ENCODE data around the gene PTPRC. TPM values are rescaled to one million over a fixed set of nuclear protein-coding genes. Genes with fewer than 3 reads are reported as not detected.

Gene PTPRC
- total RNA-seq, 3 donors from 2014 or later (not counting 1 experiment from before 2014, with no cell fraction given) = 1,142 to 1,334 (median 1,200) TPM

DNA sequence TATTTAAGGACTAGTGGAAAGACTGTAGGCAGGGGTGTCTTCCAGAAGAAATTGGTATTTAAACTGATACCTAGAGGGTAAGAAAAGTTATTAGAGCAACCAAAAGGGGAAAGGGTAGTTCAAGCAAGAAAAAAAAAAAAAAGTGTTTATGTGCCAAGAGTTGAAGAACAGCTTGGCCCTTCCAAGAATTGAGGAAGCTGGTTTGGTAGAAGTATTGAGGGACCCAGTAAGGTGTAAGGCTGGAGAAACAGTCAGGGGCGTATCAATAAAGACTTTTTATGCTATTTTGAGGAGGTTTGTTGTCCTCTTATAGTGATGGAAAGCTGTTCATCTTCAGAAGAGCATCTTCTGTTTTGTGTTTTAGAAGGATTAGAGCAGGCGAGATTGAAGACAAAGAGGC lies 108.3 kb downstream of the PTPRC start:
- H3K36me3 ChIP-seq (ENCODE audit: control insufficient read depth, insufficient read depth, low read length) = peaks cover 100% of the 10 kb centered on the region
- Mint-ChIP-seq H3K27me3 (ENCODE audit: low read depth in 2 of 2) (no peaks in the 10 kb centered on the region), H3K9me3 (no peaks in the 10 kb centered on the region), H3K36me3 (peaks cover 29% of the 10 kb centered on the region), H3K4me3 (no peak overlapping the region), H3K27ac (no peak overlapping the region), H3K4me1 (peaks cover 23 to 26% of the 10 kb centered on the region in 2 donors)
- DNase-seq = no peak
- intact Hi-C loops (cut with micrococcal nuclease) = no loop called here
- H3K4me3 ChIP-seq (ENCODE audit: low read length) = no peak overlapping the region
- H3K4me1 ChIP-seq (ENCODE audit: control insufficient read depth, insufficient read depth, low read length) = no peaks in the 10 kb centered on the region
- H3K27ac ChIP-seq (ENCODE audit: low read length) = no peak overlapping the region
- no peak for ATAC-seq
- no peaks in the 10 kb centered on the region for H3K27me3 ChIP-seq (ENCODE audit: control insufficient read depth, insufficient read depth, low read length)
- H3K9me3 ChIP-seq (ENCODE audit: control insufficient read depth, insufficient read depth, low read length) = no peaks in the 10 kb centered on the region
- TF ChIP-seq, protein P1, sequence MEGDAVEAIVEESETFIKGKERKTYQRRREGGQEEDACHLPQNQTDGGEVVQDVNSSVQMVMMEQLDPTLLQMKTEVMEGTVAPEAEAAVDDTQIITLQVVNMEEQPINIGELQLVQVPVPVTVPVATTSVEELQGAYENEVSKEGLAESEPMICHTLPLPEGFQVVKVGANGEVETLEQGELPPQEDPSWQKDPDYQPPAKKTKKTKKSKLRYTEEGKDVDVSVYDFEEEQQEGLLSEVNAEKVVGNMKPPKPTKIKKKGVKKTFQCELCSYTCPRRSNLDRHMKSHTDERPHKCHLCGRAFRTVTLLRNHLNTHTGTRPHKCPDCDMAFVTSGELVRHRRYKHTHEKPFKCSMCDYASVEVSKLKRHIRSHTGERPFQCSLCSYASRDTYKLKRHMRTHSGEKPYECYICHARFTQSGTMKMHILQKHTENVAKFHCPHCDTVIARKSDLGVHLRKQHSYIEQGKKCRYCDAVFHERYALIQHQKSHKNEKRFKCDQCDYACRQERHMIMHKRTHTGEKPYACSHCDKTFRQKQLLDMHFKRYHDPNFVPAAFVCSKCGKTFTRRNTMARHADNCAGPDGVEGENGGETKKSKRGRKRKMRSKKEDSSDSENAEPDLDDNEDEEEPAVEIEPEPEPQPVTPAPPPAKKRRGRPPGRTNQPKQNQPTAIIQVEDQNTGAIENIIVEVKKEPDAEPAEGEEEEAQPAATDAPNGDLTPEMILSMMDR (IDR thresholded peaks at IDR 0.05) = no peak
- 84% methylated on average over 2 of the region's 2 CpGs for WGBS (ENCODE audit: insufficient coverage)

DNA sequence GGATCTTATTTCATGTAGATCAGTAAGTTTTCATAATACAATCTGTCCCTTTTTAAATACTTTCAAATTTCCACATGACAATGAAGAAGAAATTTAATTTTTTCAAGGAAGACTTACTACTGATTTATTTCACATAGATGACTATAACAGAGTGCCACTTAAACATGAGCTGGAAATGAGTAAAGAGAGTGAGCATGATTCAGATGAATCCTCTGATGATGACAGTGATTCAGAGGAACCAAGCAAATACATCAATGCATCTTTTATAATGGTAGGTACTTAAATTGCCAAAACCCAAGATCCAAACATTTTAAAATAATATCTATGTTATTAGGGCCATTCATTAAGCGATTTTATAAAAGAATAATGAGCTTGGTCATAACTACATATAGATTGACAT lies 110.4 kb downstream of the PTPRC start:
- TF ChIP-seq, protein P1 (IDR thresholded peaks at IDR 0.05) = no peak
- peaks cover 17 to 19% of the 10 kb centered on the region in 2 donors for H3K4me1 Mint-ChIP-seq
- H3K4me3 Mint-ChIP-seq = no peak overlapping the region
- Histone ChIP-seq H3K9me3 (ENCODE audit: control insufficient read depth, insufficient read depth, low read length) (no peaks in the 10 kb centered on the region), H3K36me3 (ENCODE audit: control insufficient read depth, insufficient read depth, low read length) (peaks cover 100% of the 10 kb centered on the region), H3K27me3 (ENCODE audit: control insufficient read depth, insufficient read depth, low read length) (no peaks in the 10 kb centered on the region), H3K27ac (ENCODE audit: low read length) (no peak overlapping the region), H3K4me1 (ENCODE audit: control insufficient read depth, insufficient read depth, low read length) (no peaks in the 10 kb centered on the region), H3K4me3 (ENCODE audit: low read length) (no peak overlapping the region)
- no peak for ATAC-seq
- intact Hi-C loops (cut with micrococcal nuclease) = no loop called here
- no peak for DNase-seq
- peaks cover 24% of the 10 kb centered on the region for H3K36me3 Mint-ChIP-seq
- no CpG with 5 or more reads among the region's 1 CpG for WGBS (ENCODE audit: insufficient coverage)
- H3K27ac Mint-ChIP-seq = no peak overlapping the region
- no peaks in the 10 kb centered on the region for H3K9me3 Mint-ChIP-seq
- H3K27me3 Mint-ChIP-seq (ENCODE audit: low read depth in 2 of 2) = no peaks in the 10 kb centered on the region

DNA sequence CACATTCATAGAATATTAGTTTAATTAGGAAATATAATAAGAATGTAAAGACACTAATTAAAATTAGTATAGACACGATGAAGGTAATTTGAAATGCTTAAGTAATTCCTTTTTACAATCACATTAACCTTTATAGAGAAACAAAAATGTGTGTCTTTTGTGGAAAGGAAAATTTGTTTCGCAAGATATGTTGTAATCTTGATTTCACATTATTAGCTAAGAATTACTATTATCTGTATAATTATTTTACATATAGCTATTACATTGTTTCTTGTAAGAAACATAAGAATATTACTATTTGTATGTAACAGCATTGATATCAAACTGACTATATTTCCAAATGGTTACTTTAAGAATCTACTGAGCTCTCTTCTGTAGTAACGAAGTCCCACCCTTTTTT lies 111.2 kb downstream of the PTPRC start:
- Mint-ChIP-seq H3K27me3 (ENCODE audit: low read depth in 2 of 2) (no peaks in the 10 kb centered on the region), H3K4me3 (no peak overlapping the region), H3K36me3 (peaks cover 31% of the 10 kb centered on the region), H3K4me1 (peaks cover 17 to 25% of the 10 kb centered on the region in 2 donors), H3K9me3 (no peaks in the 10 kb centered on the region), H3K27ac (peak overlapping the region in 1 of 2 donors; percentile 61)
- DNase-seq (no peak), ATAC-seq (no peak)
- Histone ChIP-seq H3K4me3 (ENCODE audit: low read length) (no peak overlapping the region), H3K36me3 (ENCODE audit: control insufficient read depth, insufficient read depth, low read length) (peaks cover 100% of the 10 kb centered on the region), H3K9me3 (ENCODE audit: control insufficient read depth, insufficient read depth, low read length) (no peaks in the 10 kb centered on the region), H3K27me3 (ENCODE audit: control insufficient read depth, insufficient read depth, low read length) (no peaks in the 10 kb centered on the region), H3K27ac (ENCODE audit: low read length) (no peak overlapping the region), H3K4me1 (ENCODE audit: control insufficient read depth, insufficient read depth, low read length) (no peaks in the 10 kb centered on the region)
- WGBS (ENCODE audit: insufficient coverage) = 100% methylated on average over 1 of the region's 3 CpGs
- intact Hi-C loops (cut with micrococcal nuclease) = loop anchor here (5.0 kb wide), 2 partner anchors 37 to 968 kb away; no protein-coding TSS in a partner anchor
- TF ChIP-seq, protein P1 (IDR thresholded peaks at IDR 0.05) = no peak

DNA sequence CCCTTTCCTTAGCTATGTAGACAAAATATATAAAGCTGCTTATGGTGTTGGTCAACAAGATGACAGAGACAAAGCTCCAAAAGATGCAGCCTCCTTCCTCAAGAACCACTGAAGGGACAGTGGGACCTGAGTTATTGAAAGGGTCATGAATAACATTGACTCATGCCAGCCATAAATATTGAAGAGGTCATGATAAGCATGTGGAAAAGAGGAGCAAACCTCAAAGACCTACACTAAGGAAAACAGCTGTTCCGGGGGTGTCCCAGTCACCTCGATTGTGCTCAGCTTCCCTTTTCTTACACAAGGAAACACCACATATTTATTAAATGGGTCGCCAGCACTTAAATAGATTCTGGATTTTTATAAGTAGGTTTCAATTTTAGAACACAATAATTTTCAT lies 112.9 kb downstream of the PTPRC start:
- Mint-ChIP-seq H3K27ac (peak overlapping the region; percentile 61 to 81), H3K4me1 (peaks cover 17 to 25% of the 10 kb centered on the region in 2 donors), H3K4me3 (no peak overlapping the region), H3K9me3 (no peaks in the 10 kb centered on the region), H3K36me3 (peaks cover 43% of the 10 kb centered on the region), H3K27me3 (ENCODE audit: low read depth in 2 of 2) (no peaks in the 10 kb centered on the region)
- TF ChIP-seq, protein P1 (IDR thresholded peaks at IDR 0.05) = no peak
- DNase-seq = no peak
- no peak overlapping the region for H3K27ac ChIP-seq (ENCODE audit: low read length)
- H3K9me3 ChIP-seq (ENCODE audit: control insufficient read depth, insufficient read depth, low read length) = no peaks in the 10 kb centered on the region
- no peaks in the 10 kb centered on the region for H3K27me3 ChIP-seq (ENCODE audit: control insufficient read depth, insufficient read depth, low read length)
- intact Hi-C loops (cut with micrococcal nuclease) = loop anchor here (5.0 kb wide), 2 partner anchors 36 to 969 kb away; no protein-coding TSS in a partner anchor
- H3K4me1 ChIP-seq (ENCODE audit: control insufficient read depth, insufficient read depth, low read length) = no peaks in the 10 kb centered on the region
- no peak for ATAC-seq
- peaks cover 100% of the 10 kb centered on the region for H3K36me3 ChIP-seq (ENCODE audit: control insufficient read depth, insufficient read depth, low read length)
- WGBS (ENCODE audit: insufficient coverage) = no CpG with 5 or more reads among the region's 3 CpGs
- no peak overlapping the region for H3K4me3 ChIP-seq (ENCODE audit: low read length)

All from natural killer cell (primary cell).